Immature natural killer cell (primary cell): Measurements from ENCODE around the gene SMIM38. TPM values are rescaled to one million over a fixed set of nuclear protein-coding genes. Genes with fewer than 3 reads are reported as not detected.

Experiments used
- DNase-seq, 3 donors: peaks; one replicate each; pipeline ENCODE4 v3.0.0; 2022; ENCODE audit warnings: mixed read lengths in 1 of 3
- H3K27ac Mint-ChIP-seq, 6 donors: one replicate each; pipeline ENCODE4 v1.8.0; 2020; ENCODE audit warnings: mixed read lengths in 6 of 6, mild to moderate bottlenecking in 5 of 6, inconsistent platforms in 4 of 6, moderate library complexity in 3 of 6
- H3K27me3 Mint-ChIP-seq, 3 donors: one replicate each; pipeline ENCODE4 v1.8.0; 2020 to 2021; ENCODE audit warnings: low read depth in 3 of 3, mild to moderate bottlenecking in 3 of 3, mixed read lengths in 3 of 3, moderate library complexity in 3 of 3, inconsistent platforms in 1 of 3
- H3K36me3 Mint-ChIP-seq, 3 donors: one replicate each; pipeline ENCODE4 v1.8.0; 2020; ENCODE audit warnings: mixed read lengths in 3 of 3, inconsistent platforms in 2 of 3, mild to moderate bottlenecking in 2 of 3
- H3K4me1 Mint-ChIP-seq, 2 donors: one replicate each; pipeline ENCODE4 v1.8.0; 2020; ENCODE audit warnings: inconsistent platforms in 2 of 2, mild to moderate bottlenecking in 2 of 2, mixed read lengths in 2 of 2, moderate library complexity in 1 of 2
- H3K4me3 Mint-ChIP-seq, 5 donors: one replicate each; pipeline ENCODE4 v1.8.0; 2020; ENCODE audit warnings: mild to moderate bottlenecking in 5 of 5, mixed read lengths in 5 of 5, inconsistent platforms in 3 of 5, moderate library complexity in 3 of 5
- H3K9me3 Mint-ChIP-seq, 6 donors: one replicate each; pipeline ENCODE4 v1.8.0; 2020; ENCODE audit warnings: mild to moderate bottlenecking in 6 of 6, mixed read lengths in 6 of 6, inconsistent platforms in 4 of 6, moderate library complexity in 3 of 6
- polyA plus RNA-seq, 3 donors: library from polyadenylated mRNA; unstranded; fragments of 300-500 nt; fragmentation: Illumina TruSeq; gene quantifications; one replicate each; pipeline ENCODE4 v1.2.3, GENCODE V29; 2021

Gene SMIM38
- polyA plus RNA-seq, 3 donors from 2014 or later: not detected

DNA sequence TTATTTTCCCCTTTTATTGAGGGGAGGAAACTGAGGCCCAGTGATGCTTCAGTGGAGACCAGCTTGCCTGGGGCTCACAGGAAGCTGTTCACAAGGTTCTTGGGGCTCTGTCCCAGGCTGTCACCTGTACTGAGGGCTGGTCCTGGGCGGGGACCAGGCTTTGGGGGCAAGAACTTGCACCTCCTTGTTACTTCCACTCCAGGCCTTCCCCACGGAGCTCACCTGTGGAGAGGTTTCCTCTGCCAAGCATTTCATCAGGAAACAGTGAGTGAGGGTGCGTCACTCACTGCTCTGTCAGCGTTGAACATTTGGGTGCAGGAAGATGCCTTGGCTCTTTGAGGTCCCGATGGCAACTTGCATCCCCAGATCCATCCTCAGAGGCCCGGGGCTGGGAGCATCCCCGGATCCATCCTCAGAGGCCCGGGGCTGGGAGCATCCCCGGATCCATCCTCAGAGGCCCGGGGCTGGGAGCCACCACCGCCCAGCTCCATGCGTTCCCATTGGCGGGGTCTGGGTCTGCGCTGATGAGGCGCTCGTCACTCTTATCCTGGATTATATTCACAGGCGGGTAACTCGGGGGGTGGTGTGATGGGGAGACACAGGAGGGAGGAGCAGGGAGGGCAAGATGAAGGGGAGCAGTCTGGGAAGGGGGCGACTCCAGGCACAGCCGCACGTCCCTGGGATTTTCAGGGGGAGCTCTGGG, 1.4 kb upstream of the SMIM38 start:
- no peaks in the 10 kb centered on the region for H3K4me1 Mint-ChIP-seq
- DNase-seq: no peak
- H3K9me3 Mint-ChIP-seq: no peaks in the 10 kb centered on the region
- peaks cover 0 to 4% (median 4%) of the 10 kb centered on the region in 3 donors for H3K36me3 Mint-ChIP-seq
- no peak overlapping the region for H3K27ac Mint-ChIP-seq
- peaks cover 0 to 19% (median 5%) of the 10 kb centered on the region in 3 donors for H3K27me3 Mint-ChIP-seq
- H3K4me3 Mint-ChIP-seq: no peak overlapping the region

DNA sequence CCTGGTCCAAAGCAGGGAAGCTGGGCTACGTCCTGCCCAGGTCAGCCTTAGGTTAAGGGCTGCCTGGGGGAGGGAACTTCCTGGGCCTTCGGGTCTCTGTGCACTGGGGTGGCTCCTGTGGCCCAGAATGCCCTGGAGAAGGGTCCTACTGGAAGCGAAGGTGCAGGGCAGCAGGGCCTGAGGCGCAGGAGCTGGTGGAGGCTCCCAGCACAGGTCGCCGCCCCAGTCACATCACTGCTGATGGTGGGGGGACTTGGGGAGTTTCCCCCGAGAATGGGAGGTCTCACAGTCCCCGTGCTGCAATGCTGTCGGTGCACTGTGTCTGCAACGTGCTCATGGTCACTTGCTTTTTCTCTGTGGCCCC, 815 bp upstream of the SMIM38 start:
- Mint-ChIP-seq H3K4me1 (no peaks in the 10 kb centered on the region), H3K27ac (no peak overlapping the region), H3K36me3 (peaks cover 0 to 4% (median 4%) of the 10 kb centered on the region in 3 donors), H3K9me3 (no peaks in the 10 kb centered on the region), H3K4me3 (no peak overlapping the region), H3K27me3 (peaks cover 0 to 19% (median 5%) of the 10 kb centered on the region in 3 donors)
- DNase-seq: no peak

DNA sequence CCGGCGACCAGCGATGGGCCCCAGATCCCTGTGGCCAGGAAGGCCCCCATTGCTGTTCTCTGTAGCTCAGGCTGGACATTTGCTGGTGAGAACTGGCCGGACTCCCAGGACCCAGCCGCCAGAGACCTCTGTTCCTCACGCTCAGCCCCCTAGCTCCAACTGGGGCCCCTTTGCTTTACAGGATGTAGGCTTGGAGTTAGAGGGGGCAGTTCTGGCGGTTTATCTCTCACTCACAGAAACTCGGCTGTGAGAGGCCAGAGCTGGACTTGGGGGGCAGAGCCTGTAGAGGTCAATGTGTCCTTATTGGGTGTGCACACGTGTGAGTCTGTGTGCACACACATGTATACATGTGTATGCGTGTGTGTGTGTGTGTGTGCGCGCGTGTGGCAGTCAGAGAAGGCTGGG, 502 bp downstream of the SMIM38 start:
- Mint-ChIP-seq H3K4me1 (no peaks in the 10 kb centered on the region), H3K27ac (no peak overlapping the region), H3K27me3 (peaks cover 2 to 12% (median 5%) of the 10 kb centered on the region in 3 donors), H3K9me3 (no peaks in the 10 kb centered on the region), H3K4me3 (no peak overlapping the region), H3K36me3 (no peaks in the 10 kb centered on the region)
- no peak for DNase-seq

DNA sequence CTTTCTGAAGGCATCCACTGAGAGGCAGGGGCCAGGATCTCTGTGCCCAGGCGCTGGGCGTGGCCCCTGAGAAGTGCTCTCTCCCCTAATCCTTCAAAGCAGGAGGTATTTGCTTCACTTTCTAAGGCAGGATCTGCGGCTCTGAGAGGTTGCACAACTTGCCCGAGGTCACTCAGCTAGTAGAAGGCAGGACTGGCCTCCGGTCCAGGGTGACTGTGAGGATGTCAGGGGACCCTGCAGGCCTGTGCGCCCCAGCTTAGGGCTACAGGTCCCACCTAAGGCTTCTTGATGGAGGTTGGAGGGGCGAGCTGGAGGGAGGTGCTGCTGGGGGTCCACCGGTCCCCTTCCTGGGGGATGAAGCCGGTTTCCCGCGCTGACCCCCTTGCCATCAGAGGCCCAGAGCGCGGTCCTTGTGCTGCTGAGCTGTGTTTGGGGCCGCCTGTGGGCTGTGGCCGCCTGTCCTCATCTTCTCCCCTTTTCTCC, 979 bp downstream of the SMIM38 start:
- H3K4me1 Mint-ChIP-seq: no peaks in the 10 kb centered on the region

DNA sequence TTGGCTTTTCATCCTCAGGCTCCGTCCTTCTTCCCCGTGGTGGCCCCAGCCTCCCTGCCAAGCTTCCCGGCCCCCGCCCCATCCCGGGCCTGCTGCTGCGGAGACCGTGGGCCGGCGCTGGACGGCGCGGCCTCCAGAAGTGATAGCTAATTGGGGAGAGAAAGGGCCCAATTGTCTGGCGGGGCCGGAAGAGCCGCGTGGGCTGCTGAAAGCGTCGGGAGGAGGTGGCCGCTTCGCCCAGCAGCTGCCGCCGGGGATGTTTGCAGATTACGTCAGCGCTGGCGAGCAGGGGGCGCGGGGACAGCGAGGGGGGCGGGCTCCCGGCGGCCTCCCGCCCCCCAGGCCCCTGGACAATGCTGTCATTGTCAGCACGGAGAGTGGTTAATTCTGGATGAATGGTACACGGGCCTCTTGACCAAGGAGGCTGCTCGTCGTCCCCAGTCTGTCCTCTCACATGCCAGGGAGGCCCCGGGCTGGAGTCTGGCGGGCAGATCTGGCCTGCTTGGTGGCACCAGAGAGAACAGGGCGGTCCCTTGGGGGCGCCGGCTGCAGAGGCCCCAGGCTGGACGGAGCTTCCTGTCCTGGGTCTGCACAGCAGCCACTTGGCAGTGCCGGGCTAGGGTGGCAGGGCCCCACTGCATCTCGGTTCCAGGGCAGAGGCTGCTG, 1.6 kb downstream of the SMIM38 start:
- H3K9me3 Mint-ChIP-seq: no peaks in the 10 kb centered on the region
- no peak overlapping the region for H3K27ac Mint-ChIP-seq
- H3K36me3 Mint-ChIP-seq: no peaks in the 10 kb centered on the region
- H3K4me1 Mint-ChIP-seq: no peaks in the 10 kb centered on the region
- H3K27me3 Mint-ChIP-seq: peaks cover 2 to 15% (median 5%) of the 10 kb centered on the region in 3 donors
- no peak overlapping the region for H3K4me3 Mint-ChIP-seq
- DNase-seq: no peak

More for the DNA sequence above, 979 bp downstream of the SMIM38 start:
- Mint-ChIP-seq H3K27me3 (peaks cover 2 to 13% (median 5%) of the 10 kb centered on the region in 3 donors), H3K9me3 (no peaks in the 10 kb centered on the region), H3K4me3 (no peak overlapping the region), H3K36me3 (no peaks in the 10 kb centered on the region), H3K27ac (no peak overlapping the region)
- no peak for DNase-seq

DNA sequence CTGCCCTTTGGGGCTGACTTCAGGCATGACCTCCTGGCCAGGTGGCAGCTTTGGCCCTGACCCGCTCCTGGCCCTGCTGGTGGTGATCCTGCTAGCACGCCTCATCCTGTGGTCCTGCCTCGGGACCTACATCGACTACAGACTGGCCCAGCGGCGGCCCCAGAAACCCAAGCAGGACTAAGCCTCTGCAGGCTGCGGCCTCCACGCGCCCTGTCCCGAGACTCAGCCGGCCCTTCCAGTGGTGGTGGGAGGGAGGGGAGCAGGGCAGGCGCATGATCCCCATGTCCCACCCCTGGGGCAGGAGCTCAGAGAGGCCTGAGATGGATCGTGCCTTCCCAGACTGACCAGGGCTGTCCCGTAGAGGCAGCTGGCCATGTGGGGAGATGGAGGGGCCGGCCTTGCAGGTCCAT, 2.1 kb downstream of the SMIM38 start:
- no peak overlapping the region for H3K27ac Mint-ChIP-seq
- H3K4me1 Mint-ChIP-seq: no peaks in the 10 kb centered on the region
- no peak overlapping the region for H3K4me3 Mint-ChIP-seq
- H3K36me3 Mint-ChIP-seq: peaks cover 0 to 3% (median 0%) of the 10 kb centered on the region in 3 donors
- H3K9me3 Mint-ChIP-seq: no peaks in the 10 kb centered on the region
- peaks cover 2 to 11% (median 5%) of the 10 kb centered on the region in 3 donors for H3K27me3 Mint-ChIP-seq
- DNase-seq: no peak

DNA sequence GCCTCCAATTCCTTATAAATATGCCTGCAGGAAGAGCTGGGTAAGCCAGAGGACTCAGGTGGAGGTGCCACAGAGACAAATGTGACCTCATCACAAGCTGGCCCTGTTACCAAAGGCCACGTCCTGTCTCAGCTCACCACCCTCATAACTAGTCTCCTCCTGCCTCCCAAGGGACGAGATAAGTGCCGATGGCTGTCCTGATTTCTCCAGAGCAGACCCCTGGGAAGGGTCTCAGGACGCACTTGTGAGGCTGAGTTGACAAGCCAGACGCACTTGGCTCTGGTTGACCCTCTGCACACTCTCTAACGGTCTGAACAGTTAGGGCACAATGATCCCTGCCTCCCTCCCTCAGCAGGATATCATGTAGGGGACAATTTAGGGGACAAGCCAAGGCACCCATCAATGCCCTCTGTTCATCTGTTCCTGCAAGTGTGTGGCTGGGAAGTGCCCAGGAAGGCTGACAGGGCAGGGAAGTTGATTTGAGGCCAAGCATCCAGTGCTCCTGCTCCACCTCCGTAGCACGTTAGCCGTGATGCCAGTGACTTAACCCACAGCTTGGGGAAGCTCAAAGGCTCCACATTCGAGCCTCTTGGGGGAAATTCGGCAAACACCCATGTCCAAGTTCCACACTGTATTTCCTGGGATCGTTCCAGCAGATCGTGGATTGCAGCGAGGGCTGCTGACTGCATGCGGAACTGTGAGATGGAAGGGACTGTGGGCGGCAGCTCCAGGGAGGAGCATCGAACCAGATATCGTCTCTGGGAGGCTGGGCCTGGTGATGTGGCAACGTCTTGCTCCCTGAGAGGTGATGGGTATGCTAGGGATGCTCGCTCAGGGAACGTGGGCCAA, 2.8 kb downstream of the SMIM38 start:
- Mint-ChIP-seq H3K27ac (no peak overlapping the region), H3K4me1 (no peaks in the 10 kb centered on the region), H3K4me3 (no peak overlapping the region), H3K9me3 (no peaks in the 10 kb centered on the region), H3K36me3 (peaks cover 0 to 6% (median 0%) of the 10 kb centered on the region in 3 donors), H3K27me3 (peaks cover 2 to 10% (median 7%) of the 10 kb centered on the region in 3 donors)
- DNase-seq: no peak

DNA sequence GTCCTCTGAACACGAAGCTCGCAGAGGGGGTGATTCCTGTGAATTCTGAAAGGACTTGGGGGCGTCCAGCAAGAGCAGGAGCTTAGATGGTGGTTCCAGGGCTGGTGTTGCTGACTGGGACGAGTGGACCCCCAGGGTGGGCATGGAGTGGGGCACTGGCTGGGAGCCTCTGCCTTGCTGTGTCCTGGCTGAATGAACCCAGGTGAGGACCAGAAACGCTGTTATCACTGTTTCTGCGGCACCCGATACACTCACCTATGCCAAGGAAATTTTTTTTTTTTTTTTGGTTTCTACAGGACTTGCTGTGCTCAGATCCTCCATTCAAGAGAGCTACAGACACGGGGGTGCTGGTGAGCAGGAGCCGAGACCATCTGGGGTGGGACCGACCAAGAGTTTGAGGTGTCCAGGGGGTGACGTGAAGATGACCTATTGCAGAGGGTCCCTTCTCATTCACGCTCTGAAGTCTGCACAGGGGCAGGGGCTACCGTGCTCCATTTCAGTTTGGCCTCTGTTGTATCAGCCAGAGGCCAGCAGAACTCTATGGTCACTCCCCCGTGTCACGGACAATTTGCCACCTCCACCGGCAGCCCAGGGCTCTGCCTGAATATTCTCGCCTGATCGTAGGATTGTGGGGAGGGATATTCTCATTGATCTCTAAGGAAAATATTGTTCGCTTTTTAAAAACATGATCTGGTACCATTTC, 3.6 kb downstream of the SMIM38 start:
- Mint-ChIP-seq H3K4me3 (no peak overlapping the region), H3K9me3 (no peaks in the 10 kb centered on the region), H3K4me1 (no peaks in the 10 kb centered on the region), H3K27me3 (peaks cover 2 to 10% (median 7%) of the 10 kb centered on the region in 3 donors), H3K27ac (no peak overlapping the region), H3K36me3 (peaks cover 0 to 6% (median 0%) of the 10 kb centered on the region in 3 donors)
- no peak for DNase-seq

DNA sequence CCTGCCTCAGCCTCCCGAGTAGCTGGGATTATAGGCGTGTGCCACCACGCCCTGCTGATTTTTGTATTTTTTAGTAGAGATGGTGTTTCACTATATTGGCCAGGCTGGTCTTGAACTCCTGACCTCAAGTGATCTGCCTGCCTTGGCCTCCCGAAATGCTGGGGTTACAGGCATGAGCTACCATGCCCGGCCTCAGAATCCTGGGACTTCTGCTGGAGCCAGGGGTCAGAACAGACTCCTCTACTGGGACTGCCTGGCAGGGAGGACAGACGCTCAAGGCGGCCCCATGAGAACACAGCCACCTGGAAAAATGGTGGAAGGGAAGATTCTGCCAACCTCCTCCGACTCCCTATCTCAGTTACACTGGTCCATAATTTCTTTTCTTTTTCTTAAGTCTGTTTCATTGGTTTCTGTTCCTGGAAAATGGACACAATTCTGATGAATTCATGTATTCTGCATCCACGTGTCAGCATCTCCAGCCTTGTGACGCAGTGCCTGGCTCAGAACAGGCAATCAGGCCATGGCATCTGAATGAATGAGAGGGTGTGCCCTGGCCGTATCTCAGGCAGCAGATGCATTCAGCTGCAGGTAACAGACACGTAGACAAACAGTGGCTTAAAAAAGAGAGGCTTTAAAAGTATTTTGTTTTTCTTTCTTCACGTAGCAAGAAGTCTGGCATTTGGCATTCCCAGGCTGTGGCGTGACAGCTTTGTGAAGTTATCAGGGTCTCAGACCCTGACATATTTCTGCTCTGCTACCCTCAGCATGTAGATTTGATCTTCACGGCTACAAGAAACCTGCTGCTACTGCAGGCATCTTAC, 4.8 kb downstream of the SMIM38 start:
- no peak overlapping the region for H3K27ac Mint-ChIP-seq
- no peaks in the 10 kb centered on the region for H3K4me1 Mint-ChIP-seq
- H3K36me3 Mint-ChIP-seq: peaks cover 0 to 6% (median 0%) of the 10 kb centered on the region in 3 donors
- no peak overlapping the region for H3K4me3 Mint-ChIP-seq
- H3K9me3 Mint-ChIP-seq: no peaks in the 10 kb centered on the region
- H3K27me3 Mint-ChIP-seq: peaks cover 4 to 10% (median 7%) of the 10 kb centered on the region in 3 donors
- no peak for DNase-seq

DNA sequence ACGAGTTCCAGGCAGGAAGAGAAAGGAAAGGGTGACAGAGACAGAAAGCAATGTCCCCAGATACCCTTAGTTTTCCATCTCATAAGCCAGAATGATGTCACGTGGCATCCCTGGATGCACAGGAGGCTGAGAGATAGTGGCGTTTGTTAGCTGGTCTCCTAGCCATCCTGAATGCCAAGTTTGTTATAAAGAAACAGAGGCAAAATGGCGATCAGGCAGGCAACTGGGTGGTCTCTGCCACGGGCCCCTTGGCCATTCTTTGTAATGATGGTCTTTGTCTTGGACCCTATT, 5.3 kb downstream of the SMIM38 start:
- peaks cover 0 to 6% (median 0%) of the 10 kb centered on the region in 3 donors for H3K36me3 Mint-ChIP-seq
- DNase-seq: no peak
- no peaks in the 10 kb centered on the region for H3K4me1 Mint-ChIP-seq
- peaks cover 4 to 9% (median 7%) of the 10 kb centered on the region in 3 donors for H3K27me3 Mint-ChIP-seq
- H3K9me3 Mint-ChIP-seq: no peaks in the 10 kb centered on the region
- H3K27ac Mint-ChIP-seq: no peak overlapping the region
- no peak overlapping the region for H3K4me3 Mint-ChIP-seq

DNA sequence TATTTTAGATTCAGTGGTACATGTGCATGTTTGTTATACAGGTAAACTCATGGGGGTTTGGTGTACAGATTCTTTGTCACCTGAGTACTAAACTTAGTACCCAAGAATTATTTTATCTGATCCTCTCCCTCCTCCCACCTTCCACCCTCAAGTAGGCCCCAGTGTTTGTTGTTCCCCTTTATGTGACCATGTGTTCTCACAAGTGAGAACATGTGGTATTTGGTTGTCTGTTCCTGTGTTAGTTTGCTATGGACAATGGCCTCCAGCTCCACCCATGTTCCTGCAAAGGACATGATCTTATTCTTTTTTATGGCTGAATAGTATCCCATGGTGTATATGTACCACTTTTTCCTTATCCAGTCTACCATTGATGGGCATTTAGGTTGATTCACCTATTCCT, 6.8 kb downstream of the SMIM38 start:
- H3K4me3 Mint-ChIP-seq: no peak overlapping the region
- H3K27me3 Mint-ChIP-seq: peaks cover 3 to 4% (median 4%) of the 10 kb centered on the region in 3 donors
- no peak overlapping the region for H3K27ac Mint-ChIP-seq
- peaks cover 0 to 6% (median 0%) of the 10 kb centered on the region in 3 donors for H3K36me3 Mint-ChIP-seq
- DNase-seq: no peak
- no peaks in the 10 kb centered on the region for H3K4me1 Mint-ChIP-seq
- H3K9me3 Mint-ChIP-seq: no peaks in the 10 kb centered on the region

DNA sequence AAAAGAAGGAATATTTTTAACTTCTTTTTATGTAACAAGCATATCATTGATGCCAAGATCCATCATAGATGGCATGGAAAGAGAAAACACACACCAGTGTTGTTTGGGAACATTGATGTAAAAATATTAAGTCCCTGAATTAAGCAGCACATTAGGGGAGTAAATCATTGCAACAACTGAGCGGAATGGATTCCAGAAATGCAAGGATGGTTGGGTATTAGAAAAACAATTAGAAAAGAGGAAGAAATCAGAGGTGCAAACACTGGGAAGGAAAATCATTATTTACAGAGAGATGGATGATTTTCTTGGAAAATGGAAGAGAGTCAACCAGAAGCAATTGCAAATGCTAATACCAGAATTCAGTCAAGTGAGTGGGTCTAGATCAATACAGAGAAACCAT, 8.1 kb downstream of the SMIM38 start:
- no peak overlapping the region for H3K27ac Mint-ChIP-seq
- H3K27me3 Mint-ChIP-seq: peaks cover 4% of the 10 kb centered on the region in 3 donors
- H3K4me1 Mint-ChIP-seq: no peaks in the 10 kb centered on the region
- no peak overlapping the region for H3K4me3 Mint-ChIP-seq
- H3K36me3 Mint-ChIP-seq: peaks cover 0 to 6% (median 0%) of the 10 kb centered on the region in 3 donors
- no peak for DNase-seq
- no peaks in the 10 kb centered on the region for H3K9me3 Mint-ChIP-seq

DNA sequence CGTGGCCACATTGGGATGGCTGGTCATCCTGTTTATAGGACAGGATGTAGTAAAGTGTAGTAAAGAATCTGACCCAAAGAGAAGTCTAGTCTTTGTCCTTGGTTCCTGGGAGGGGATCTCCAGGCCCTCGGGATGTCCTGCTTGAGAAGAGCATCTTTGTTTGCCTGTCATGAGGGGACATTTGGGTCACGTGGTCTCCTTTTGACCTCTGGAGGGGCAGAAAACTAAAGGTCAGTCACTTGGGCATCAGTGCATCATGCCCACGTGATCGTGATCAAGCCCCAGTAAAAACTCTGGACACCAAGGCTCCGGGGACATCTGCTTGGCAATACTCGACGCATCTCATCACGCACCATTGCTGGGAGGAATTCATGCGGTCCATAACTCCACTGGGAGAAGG, 9.1 kb downstream of the SMIM38 start:
- Mint-ChIP-seq H3K9me3 (no peaks in the 10 kb centered on the region), H3K4me1 (no peaks in the 10 kb centered on the region), H3K4me3 (no peak overlapping the region), H3K36me3 (peaks cover 0 to 6% (median 0%) of the 10 kb centered on the region in 3 donors), H3K27ac (no peak overlapping the region), H3K27me3 (peaks cover 4 to 7% (median 4%) of the 10 kb centered on the region in 3 donors)
- DNase-seq: no peak
